Panc1 (cell line): ENCODE measurements around the gene ADAM10. TPM values are rescaled to one million over a fixed set of nuclear protein-coding genes. Genes with fewer than 3 reads are reported as not detected.

ENCODE experiments used
- ATAC-seq: fragments of 200-7000 bp; cut with Tn5 transposase; 2 replicates; pipeline ENCODE4 v1.9.1; 2020; ENCODE audit warnings: mild to moderate bottlenecking, moderate library complexity
- BruUV-seq: library from RNA; stranded (reverse); fragments of 400-500 nt; replicated peaks from 2 replicates; lab custom pipeline; 2021; lab: Mats Ljungman, UMichigan
- CTCF ChIA-PET: fragments of 300-600 bp; sonication (Branson Sonifier 250); formaldehyde crosslinking; loops from one replicate; lab custom pipeline; 2022; ENCODE audit warnings: antibody characterized with exemption; lab: Charles Lee
- POLR2A ChIA-PET: fragments of 300-600 bp; sonication (Branson Sonifier 250); formaldehyde crosslinking; loops from one replicate; lab custom pipeline; 2022; ENCODE audit warnings: antibody characterized with exemption; lab: Charles Lee
- DNase-seq: peaks from one replicate; pipeline ENCODE4 v3.0.0-alpha.2; 2010; ENCODE audit warnings: low read depth, low spot score
- H3K27ac ChIP-seq: 2 replicates; pipeline ENCODE4 v1.5.1; 2011; ENCODE audit warnings: mild to moderate bottlenecking, low read length, inconsistent platforms
- H3K27me3 ChIP-seq: fragments of 200-500 bp; sonication (Bioruptor generic); 2 replicates; pipeline ENCODE4 v1.6.0; 2014; ENCODE audit warnings: low read length, inconsistent platforms; ENCODE audit not compliant: control insufficient read depth, insufficient read depth
- H3K36me3 ChIP-seq: fragments of 200-500 bp; sonication (Bioruptor generic); 2 replicates; pipeline ENCODE4 v1.5.1; 2014; ENCODE audit warnings: inconsistent platforms, mild to moderate bottlenecking, low read length, moderate library complexity; ENCODE audit not compliant: control insufficient read depth, insufficient read depth
- H3K4me1 ChIP-seq: 2 replicates; pipeline ENCODE4 v1.5.1; 2011; ENCODE audit warnings: inconsistent platforms, mild to moderate bottlenecking, low read length, moderate library complexity; ENCODE audit not compliant: control insufficient read depth, insufficient read depth
- H3K4me3 ChIP-seq, 2 experiments: 2 replicates each; pipeline ENCODE4 v1.5.1; 2011 to 2012; ENCODE audit warnings: low read depth in 2 of 2, low read length in 2 of 2, mild to moderate bottlenecking in 2 of 2, inconsistent platforms in 1 of 2, moderate library complexity in 1 of 2
- H3K9me3 ChIP-seq: fragments of 200-500 bp; sonication (Bioruptor generic); 2 replicates; pipeline ENCODE4 v1.5.1; 2014; ENCODE audit warnings: low read depth, mild to moderate bottlenecking, inconsistent platforms, low read length, moderate library complexity; ENCODE audit not compliant: control insufficient read depth, insufficient read depth
- POLR2AphosphoS5 ChIP-seq: IDR thresholded peaks from 2 replicates; pipeline ENCODE4 v1.6.1; 2012; ENCODE audit warnings: mild to moderate bottlenecking, low read depth, low read length, moderate library complexity
- SIN3A ChIP-seq: IDR thresholded peaks from 2 replicates; pipeline ENCODE4 v1.6.1; 2012; ENCODE audit warnings: low read depth, mild to moderate bottlenecking, low read length, moderate library complexity, borderline replicate concordance; ENCODE audit not compliant: insufficient read depth
- TCF7L2 ChIP-seq: IDR thresholded peaks from 2 replicates; pipeline ENCODE4 v1.6.1; 2011; ENCODE audit warnings: mild to moderate bottlenecking, low read depth, low read length, inconsistent platforms
- in situ Hi-C: cut with HindIII; loops from 2 replicates; pipeline ENCODE4 v1.10.0; 2016; ENCODE audit warnings: low sequenced_read_pairs, low pct_unique_long_range_greater_than_20kb
- intact Hi-C: fragments of 100-400 bp; cut with micrococcal nuclease; formaldehyde crosslinking; loops from one replicate; pipeline ENCODE4 v1.10.0; 2022; ENCODE audit not compliant: unreplicated experiment
- total RNA-seq: library from RNA; stranded (reverse); gene quantifications from one replicate; pipeline ENCODE4 v1.2.1, GENCODE V29; 2021; ENCODE audit not compliant: unreplicated experiment
- TF ChIP-seq, protein P1 (sequence below), 2 experiments: IDR thresholded peaks; 2 replicates each; pipeline ENCODE4 v1.6.1; 2011 to 2012; ENCODE audit warnings: low read depth in 2 of 2, control low read depth in 1 of 2, low read length in 1 of 2, mild to moderate bottlenecking in 1 of 2, moderate library complexity in 1 of 2; ENCODE audit not compliant: insufficient read depth in 1 of 2
- TF ChIP-seq, protein P2 (sequence below): fragments of 450-650 bp; IDR thresholded peaks from 2 replicates; pipeline ENCODE4 v1.5.1; 2017; ENCODE audit warnings: mild to moderate bottlenecking

Gene ADAM10
- total RNA-seq, 1 experiment from 2014 or later, result 176 TPM

DNA sequence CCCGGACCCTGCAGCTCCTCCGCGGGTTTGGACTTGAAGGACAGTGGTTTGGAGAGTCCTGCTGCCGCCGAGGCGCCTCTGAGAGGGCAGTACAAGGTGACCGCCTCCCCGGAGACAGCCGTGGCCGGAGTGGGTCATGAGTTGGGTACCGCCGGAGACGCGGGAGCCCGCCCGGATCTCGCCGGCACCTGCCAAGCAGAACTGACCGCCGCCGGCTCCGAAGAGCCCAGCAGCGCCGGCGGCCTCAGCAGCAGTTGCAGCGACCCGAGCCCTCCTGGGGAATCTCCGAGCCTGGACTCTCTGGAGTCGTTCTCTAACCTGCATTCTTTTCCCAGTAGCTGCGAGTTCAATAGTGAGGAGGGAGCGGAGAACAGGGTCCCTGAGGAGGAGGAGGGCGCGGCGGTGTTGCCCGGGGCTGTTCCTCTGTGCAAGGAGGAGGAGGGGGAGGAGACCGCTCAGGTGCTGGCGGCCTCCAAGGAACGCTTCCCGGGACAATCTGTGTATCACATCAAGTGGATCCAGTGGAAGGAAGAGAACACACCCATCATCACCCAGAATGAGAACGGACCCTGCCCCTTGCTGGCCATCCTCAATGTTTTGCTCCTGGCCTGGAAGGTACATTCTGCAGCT is 22.2 kb upstream of the ADAM10 start:
- POLR2A ChIA-PET, result interaction anchor here (0.9 to 1.5 kb wide), 2 partner anchors 22 to 330 kb away, joined by 3 to 17 read pairs; partner anchors contain the start of gene ADAM10
- intact Hi-C loops (loop anchor here (5.0 kb wide), 1 partner anchor 161 kb away; the partner anchor contains the start of gene SLTM), in situ Hi-C loops (no loop called here)
- Histone ChIP-seq H3K27me3 (no peaks in the 10 kb centered on the region), H3K4me1 (peaks cover 18% of the 10 kb centered on the region), H3K36me3 (no peaks in the 10 kb centered on the region; the same call in 1 of the 2 replicates), H3K27ac (peak overlapping the region; percentile 75), H3K9me3 (no peaks in the 10 kb centered on the region), H3K4me3 (peak overlapping the region; percentile 70 to 90)
- BruUV-seq, result no TSS peak
- TF ChIP-seq POLR2AphosphoS5, result no peak
- TF ChIP-seq TCF7L2, result no peak
- TF ChIP-seq, protein P1, sequence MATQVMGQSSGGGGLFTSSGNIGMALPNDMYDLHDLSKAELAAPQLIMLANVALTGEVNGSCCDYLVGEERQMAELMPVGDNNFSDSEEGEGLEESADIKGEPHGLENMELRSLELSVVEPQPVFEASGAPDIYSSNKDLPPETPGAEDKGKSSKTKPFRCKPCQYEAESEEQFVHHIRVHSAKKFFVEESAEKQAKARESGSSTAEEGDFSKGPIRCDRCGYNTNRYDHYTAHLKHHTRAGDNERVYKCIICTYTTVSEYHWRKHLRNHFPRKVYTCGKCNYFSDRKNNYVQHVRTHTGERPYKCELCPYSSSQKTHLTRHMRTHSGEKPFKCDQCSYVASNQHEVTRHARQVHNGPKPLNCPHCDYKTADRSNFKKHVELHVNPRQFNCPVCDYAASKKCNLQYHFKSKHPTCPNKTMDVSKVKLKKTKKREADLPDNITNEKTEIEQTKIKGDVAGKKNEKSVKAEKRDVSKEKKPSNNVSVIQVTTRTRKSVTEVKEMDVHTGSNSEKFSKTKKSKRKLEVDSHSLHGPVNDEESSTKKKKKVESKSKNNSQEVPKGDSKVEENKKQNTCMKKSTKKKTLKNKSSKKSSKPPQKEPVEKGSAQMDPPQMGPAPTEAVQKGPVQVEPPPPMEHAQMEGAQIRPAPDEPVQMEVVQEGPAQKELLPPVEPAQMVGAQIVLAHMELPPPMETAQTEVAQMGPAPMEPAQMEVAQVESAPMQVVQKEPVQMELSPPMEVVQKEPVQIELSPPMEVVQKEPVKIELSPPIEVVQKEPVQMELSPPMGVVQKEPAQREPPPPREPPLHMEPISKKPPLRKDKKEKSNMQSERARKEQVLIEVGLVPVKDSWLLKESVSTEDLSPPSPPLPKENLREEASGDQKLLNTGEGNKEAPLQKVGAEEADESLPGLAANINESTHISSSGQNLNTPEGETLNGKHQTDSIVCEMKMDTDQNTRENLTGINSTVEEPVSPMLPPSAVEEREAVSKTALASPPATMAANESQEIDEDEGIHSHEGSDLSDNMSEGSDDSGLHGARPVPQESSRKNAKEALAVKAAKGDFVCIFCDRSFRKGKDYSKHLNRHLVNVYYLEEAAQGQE (IDR thresholded peaks at IDR 0.05; ENCODE audit: insufficient read depth in 1 of 2, low read depth in 2 of 2, low read length in 1 of 2), result no peak
- TF ChIP-seq, protein P2, sequence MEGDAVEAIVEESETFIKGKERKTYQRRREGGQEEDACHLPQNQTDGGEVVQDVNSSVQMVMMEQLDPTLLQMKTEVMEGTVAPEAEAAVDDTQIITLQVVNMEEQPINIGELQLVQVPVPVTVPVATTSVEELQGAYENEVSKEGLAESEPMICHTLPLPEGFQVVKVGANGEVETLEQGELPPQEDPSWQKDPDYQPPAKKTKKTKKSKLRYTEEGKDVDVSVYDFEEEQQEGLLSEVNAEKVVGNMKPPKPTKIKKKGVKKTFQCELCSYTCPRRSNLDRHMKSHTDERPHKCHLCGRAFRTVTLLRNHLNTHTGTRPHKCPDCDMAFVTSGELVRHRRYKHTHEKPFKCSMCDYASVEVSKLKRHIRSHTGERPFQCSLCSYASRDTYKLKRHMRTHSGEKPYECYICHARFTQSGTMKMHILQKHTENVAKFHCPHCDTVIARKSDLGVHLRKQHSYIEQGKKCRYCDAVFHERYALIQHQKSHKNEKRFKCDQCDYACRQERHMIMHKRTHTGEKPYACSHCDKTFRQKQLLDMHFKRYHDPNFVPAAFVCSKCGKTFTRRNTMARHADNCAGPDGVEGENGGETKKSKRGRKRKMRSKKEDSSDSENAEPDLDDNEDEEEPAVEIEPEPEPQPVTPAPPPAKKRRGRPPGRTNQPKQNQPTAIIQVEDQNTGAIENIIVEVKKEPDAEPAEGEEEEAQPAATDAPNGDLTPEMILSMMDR, result no peak
- no peak; the same call in 1 of the 2 replicates for TF ChIP-seq SIN3A
- DNase-seq (no peak), ATAC-seq (peak; percentile 47)
- CTCF ChIA-PET, result no interaction called here

DNA sequence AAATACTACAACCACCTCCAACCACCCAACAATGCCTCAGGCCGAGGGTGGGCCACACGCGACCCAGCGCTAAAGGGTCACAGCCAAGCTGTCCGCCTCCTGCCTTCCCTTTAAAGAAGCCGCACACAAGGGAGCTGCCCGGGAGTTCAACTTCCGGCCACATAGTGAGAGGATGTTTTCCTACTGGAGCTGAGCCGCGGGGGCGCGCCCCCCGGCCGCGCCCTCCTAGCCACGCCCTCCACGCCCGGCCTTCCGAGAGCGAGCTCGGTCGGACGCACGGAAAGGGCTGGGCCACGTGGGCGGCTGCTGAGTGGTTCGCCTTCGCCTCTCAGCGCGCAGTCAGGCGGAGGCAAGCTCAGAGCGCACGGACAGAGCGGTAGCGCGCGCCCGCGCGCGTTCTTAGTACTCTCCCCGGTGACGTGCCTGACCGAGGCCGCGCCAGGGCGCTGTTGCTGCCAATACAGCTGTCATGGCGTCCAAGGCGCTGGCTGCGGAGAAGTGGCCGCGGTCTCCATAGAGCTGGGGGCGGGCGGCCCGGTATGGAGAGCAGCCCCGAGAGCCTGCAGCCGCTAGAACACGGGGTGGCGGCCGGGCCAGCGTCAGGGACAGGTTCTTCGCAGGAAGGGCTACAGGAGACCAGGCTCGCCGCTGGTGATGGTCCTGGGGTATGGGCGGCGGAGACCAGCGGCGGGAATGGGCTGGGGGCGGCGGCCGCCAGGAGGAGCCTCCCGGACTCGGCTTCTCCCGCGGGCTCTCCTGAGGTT is 21.5 kb upstream of the ADAM10 start, which contains the start of gene MINDY2:
MINDY2 (plus strand) TSS at position 446 of the 764 bp plus-strand sequence; CDS start at position 540, 94 bp downstream.
- POLR2A ChIA-PET, result interaction anchor here (0.5 to 1.5 kb wide), 3 partner anchors 21 to 478 kb away, joined by 3 to 17 read pairs (median 3); partner anchors contain the start of gene ADAM10
- ATAC-seq (peak; percentile 98), DNase-seq (peak; percentile 97)
- H3K9me3 ChIP-seq, result no peaks in the 10 kb centered on the region
- peak within 1 kb of the TSS; percentile 90 to 93 for H3K4me3 ChIP-seq
- H3K4me1 ChIP-seq, result peaks cover 18% of the 10 kb centered on the region
- H3K27me3 ChIP-seq, result no peaks in the 10 kb centered on the region
- intact Hi-C loops, result loop anchor here (5.0 kb wide), 1 partner anchor 161 kb away; the partner anchor contains the start of gene SLTM
- peak within 1 kb of the TSS; percentile 91 for H3K27ac ChIP-seq
- no TSS peak for BruUV-seq
- peak; percentile 56; the same call in 1 of the 2 replicates for TF ChIP-seq SIN3A
- peak; percentile 99 for TF ChIP-seq TCF7L2
- TF ChIP-seq, protein P1 (IDR thresholded peaks at IDR 0.05; ENCODE audit: insufficient read depth in 1 of 2, low read depth in 2 of 2, low read length in 1 of 2), result no peak
- TF ChIP-seq POLR2AphosphoS5, result peak; percentile 80
- TF ChIP-seq, protein P2, result peak; percentile 53
- in situ Hi-C loops, result no loop called here
- CTCF ChIA-PET, result interaction anchor here (0.5 to 0.9 kb wide), 5 partner anchors 9 to 452 kb away, joined by 3 to 12 read pairs (median 5); no protein-coding TSS in a partner anchor
- no peaks in the 10 kb centered on the region; the same call in 1 of the 2 replicates for H3K36me3 ChIP-seq
